GM12878 (cell line): ENCODE data around the gene SDK2.

Experiments used
- ATF2 ChIP-seq: IDR thresholded peaks from 2 replicates; pipeline ENCODE4 v1.6.1; 2012; ENCODE audit warnings: low read length, inconsistent platforms
- CTCF ChIP-seq, 3 experiments: IDR thresholded peaks in 2 of 3; conservative IDR thresholded peaks in 1 of 3; 2 replicates each; pipeline ENCODE4 v1.5.1; 2011; ENCODE audit warnings: low read depth in 3 of 3, low read length in 3 of 3, mild to moderate bottlenecking in 3 of 3, control low read depth in 2 of 3, moderate library complexity in 2 of 3, inconsistent platforms in 1 of 3, mixed read lengths in 1 of 3; ENCODE audit not compliant: control insufficient read depth in 2 of 3, insufficient read depth in 1 of 3; ENCODE audit errors: extremely low read depth in 1 of 3
- DPF2 ChIP-seq: fragments of 450-650 bp; IDR thresholded peaks from 2 replicates; pipeline ENCODE4 v1.6.1; 2017; ENCODE audit warnings: mild to moderate bottlenecking
- EZH2 ChIP-seq: IDR thresholded peaks from 2 replicates; pipeline ENCODE4 v1.6.1; 2012; ENCODE audit warnings: low read depth, mild to moderate bottlenecking, control low read depth, inconsistent platforms, low read length, borderline replicate concordance; ENCODE audit not compliant: control insufficient read depth
- NFYB ChIP-seq: IDR thresholded peaks from 2 replicates; pipeline ENCODE4 v1.6.1; 2011; ENCODE audit warnings: low read depth, mild to moderate bottlenecking, low read length, improper control_type of control experiment, moderate library complexity; ENCODE audit not compliant: insufficient read depth
- ZNF274 ChIP-seq: IDR thresholded peaks from one replicate; pipeline ENCODE4 v1.8.0; 2011; ENCODE audit not compliant: insufficient read length, insufficient read depth

DNA sequence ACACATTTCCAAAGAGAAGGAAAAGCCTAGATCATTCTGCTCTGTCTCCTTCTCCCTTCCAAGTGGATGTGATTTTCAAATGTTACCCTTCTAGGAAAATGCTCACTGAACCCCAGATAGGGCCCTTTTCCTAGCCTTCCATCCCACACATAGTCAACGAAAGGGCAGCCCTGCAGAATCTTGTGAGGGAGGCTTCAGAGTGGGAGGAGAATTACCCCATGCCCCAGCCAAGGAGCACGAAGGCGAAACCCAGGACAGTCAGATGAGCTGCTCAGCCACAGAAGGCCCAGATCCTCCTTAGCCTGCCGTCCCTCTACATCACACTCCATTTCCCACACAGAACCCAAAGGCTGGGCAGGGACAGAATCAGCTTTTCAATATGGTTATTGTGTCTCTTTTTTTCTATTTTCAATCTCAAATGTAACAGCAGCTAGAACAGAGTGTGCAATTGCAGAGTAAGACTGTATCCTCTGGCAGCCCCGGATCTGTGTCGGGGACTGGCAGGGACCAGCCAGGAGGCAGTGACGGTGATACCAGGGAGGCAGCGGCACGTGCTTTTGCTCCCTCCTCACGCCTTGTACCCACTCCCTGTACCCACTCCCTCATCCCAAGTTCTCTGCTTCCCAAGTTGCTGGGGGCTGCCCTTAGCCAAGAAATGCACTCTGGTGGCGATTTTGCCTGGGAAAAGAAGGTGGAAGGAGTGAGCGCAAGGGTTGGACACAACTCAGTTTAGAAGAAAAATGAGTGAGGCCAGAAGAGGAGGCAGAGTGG, 3.7 kb upstream of the SDK2 start:
- TF ChIP-seq DPF2 (no peak), EZH2 (no peak), NFYB (no peak), CTCF (IDR thresholded peaks at IDR 0.05 in 2 of 3, conservative IDR thresholded peaks at IDR 0.05 in 1 of 3; ENCODE audit: control insufficient read depth in 2 of 3, extremely low read depth in 1 of 3, insufficient read depth in 1 of 3, low read depth in 3 of 3, low read length in 3 of 3) (no peak), ATF2 (no peak), ZNF274 (no peak)
